HG03025 (cell line): ENCODE results near the gene LILRB2.
"Not testable (repeated sequence)": the region's sequence is repeated elsewhere in the genome, so short reads cannot be mapped to it uniquely, and the experiment has no call there.

ENCODE experiments used
- ATAC-seq: cut with Tn5 transposase; IDR thresholded peaks from one replicate; pipeline ENCODE4 v1.9.1; 2021; ENCODE audit warnings: mild to moderate bottlenecking, moderate library complexity; ENCODE audit not compliant: unreplicated experiment, low FRiP score

LILRB2 gene

DNA sequence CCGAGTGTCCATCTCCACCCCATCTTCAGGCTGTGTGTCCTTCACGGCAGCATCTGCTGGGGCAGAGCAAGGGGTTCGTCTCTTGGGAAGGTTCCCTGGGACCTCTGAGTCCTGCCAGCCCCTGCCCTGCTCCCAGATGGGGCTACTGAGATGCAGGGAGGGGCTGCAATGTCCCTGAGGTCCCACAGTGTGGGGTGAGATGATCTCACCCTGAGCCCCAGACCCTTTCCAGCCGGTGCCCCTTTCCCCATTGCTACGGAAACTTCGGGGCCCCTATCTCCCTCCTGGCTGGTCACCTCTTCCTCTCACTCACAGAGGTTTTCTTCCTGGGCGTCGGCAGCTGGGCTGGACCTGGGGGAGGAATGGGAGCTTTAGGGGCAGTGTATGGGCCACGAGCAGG is 5.0 kb downstream of the LILRB2 start:
- ATAC-seq = no peak

DNA sequence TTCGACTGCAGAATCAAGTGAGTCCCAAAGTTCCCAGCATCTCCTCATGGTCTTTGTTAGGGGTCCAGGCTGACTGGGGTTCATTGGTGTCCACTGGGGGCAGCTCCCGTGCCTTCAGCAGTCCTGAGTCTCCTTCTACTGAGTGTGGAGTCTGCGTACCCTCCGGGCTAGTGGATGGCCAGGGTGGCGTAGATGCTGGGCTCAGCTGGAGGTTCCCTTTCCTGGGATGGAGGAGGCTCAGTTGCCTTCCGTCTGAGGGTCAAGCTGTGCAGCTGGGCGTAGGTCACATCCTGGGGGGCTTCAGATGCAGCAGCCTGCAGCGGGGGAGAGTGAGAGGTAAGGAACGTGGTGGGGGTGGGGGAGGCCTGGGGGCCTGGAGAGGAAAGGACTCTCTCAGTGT is 6.4 kb downstream of the LILRB2 start:
- ATAC-seq = not testable (repeated sequence)

DNA sequence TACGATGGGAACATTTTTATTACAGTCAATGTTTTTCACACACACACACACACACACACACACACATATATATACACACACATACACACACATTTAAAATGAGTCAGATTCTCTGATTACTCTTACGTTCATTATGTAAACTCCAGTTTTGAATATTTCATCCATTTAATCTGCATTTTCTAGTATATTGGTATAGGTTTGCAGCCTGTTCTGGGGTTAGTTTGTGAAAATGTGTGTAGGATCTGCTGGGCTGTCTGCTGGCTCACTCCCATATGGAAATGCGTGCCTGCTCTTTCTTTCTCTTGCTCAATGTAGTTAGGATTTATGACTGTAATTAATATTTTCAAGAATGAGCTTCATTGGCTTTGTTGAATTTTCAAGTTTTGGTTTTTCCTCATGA is 7.1 kb downstream of the LILRB2 start:
- no peak for ATAC-seq

DNA sequence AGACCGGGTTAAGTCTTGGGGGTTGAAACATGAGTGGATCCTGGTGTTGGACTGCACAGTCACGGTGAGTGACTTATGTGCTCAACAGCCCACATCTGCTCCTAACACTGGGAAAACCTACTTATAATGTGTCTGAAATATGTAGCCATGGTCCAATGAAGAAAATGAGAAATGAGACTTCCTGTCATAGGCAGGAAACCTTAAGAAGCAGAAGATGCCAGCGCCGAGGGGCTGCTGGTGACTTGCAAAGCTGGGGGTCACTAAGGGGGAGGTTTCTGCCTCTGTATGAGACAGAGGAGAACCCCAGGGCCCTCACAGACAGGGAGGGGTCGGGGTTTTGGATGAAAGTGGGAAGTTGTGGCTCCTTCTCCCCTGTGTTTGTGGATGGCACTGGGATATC is 8.7 kb downstream of the LILRB2 start:
- not testable (repeated sequence) for ATAC-seq

DNA sequence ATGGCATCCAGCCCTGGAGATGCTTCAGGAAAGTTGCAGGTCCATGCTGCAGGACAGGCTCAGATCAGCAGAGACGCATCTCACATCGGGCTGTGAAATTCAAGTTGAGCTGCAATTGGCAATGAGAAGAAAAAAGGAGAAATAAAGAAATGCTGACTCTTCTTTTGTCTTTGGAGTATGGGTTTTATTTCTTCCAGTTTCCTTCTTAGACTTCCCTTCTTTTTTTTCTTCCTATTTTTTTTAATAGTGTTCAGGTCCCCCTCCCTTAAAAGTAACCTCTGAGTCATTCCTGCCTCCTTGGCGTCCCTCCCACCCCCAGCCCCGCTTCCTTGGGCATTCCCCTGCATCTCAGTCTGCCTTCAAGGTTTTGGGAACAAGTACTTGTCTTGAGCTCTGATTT is 9.3 kb downstream of the LILRB2 start:
- ATAC-seq = not testable (repeated sequence)

DNA sequence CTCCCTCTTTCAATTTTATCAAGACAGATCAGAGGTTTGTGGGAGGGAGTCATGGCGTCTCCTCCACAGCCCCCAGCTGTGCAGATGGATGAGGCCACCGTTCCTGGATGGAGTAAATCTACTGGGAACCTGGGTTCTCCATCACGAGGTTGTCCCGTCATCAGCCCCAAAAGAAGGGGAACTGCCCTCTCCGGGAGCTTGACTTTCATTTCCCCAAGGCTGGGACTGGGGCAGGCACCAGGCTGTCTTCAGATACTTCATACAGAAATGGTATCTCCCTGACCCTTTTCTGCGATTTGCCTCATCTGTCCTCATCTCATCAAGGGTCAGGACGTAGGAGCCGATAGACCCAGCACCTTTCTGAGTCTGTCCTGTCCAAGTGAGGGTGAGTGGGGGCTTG is 9.8 kb downstream of the LILRB2 start:
- ATAC-seq = no peak

DNA sequence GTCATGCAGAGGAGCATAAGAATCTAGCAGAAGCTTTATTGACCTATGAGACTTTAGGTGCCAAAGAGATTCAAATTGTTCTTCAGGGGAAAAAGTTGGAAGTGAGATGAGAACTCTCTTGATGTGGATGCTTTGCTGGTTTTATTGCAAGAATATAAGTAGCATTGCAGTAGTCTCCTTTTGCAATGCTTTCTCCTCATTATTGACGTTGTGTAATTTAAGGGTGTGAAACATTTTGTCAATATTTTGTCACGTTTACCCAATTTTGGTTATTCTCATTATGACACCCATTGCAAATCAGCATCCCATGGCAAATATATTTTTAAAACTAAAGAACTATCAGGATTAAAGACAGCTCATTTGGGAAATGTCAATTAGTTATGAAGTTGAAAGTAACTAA is 12.0 kb downstream of the LILRB2 start:
- no peak for ATAC-seq

DNA sequence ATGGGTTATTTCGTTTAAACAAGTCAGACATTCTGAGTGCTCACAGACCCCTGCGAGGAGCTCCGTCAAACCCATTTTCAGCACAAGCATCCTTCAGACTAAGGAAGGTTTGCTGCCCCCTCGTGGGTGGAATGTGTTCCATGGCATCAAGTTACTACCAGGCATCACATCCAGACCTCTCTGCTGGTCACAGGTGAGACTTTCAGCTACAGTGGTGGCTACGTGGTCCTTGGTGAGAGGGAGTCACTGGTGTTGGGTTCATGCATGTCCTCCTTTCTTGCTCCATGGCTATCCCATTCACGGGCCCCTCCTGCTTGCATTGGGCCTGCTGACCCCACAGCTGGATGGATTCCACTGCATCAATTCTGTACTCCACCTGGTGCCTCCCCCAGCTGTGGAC is 14.8 kb downstream of the LILRB2 start:
- ATAC-seq = no peak

DNA sequence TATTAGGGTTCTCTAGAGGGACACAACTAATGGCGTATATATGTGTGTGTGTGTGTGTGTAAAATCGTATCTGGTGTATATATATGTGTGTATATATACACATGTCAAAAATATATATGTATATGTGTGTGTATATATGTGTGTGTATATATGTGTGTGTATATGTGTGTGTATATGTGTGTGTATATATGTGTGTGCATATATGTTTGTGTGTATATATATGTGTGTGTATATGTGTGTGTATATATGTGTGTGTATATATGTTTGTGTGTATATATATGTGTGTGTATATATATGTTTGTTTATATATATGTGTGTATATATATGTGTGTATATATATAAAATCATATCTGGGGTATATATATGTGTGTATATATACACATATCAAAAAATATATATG is 18.4 kb downstream of the LILRB2 start:
- ATAC-seq = no peak

DNA sequence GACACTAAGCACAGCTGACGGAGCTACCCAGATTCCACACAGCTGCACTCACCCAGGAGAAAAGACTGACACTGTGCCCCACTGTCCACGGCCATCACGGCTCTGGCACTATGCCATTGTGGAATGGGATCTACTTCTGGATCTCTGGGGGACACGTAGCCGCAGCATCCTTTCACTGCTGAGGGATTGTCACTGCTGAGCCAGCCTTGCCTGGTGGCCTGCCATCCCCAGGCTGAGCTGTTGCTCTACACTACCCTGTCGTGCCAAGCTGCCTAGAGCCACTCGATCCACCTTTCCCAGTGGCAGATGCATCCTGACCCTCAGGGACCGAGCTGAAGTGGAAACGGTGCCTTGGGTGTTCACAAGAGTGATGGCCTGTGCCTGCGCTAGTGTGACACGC is 18.8 kb downstream of the LILRB2 start:
- no peak for ATAC-seq

DNA sequence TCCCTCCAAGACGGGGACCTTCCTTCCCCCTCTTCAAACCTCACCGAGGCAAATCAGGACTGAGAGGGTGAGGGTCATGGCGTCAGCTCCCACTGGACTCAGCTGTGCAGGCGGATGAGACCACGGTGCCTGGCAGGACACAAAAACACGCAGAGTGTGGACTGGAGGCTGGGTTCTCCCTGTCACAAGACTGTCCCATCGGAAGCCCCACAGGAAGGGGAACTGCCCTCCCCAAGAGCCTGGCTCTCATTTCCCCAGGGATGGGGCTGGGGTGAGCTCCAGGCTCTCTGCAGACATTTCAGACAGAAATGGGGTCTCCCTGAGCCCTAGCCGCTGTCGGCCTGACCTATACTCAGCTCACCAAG is 23.8 kb downstream of the LILRB2 start, which contains the start of gene LILRB5:
Gene LILRB5 (minus strand): TSS at position 158 of the 365 bp plus-strand sequence. CDS start 80 bp downstream, at position 78.
- ATAC-seq = no peak

DNA sequence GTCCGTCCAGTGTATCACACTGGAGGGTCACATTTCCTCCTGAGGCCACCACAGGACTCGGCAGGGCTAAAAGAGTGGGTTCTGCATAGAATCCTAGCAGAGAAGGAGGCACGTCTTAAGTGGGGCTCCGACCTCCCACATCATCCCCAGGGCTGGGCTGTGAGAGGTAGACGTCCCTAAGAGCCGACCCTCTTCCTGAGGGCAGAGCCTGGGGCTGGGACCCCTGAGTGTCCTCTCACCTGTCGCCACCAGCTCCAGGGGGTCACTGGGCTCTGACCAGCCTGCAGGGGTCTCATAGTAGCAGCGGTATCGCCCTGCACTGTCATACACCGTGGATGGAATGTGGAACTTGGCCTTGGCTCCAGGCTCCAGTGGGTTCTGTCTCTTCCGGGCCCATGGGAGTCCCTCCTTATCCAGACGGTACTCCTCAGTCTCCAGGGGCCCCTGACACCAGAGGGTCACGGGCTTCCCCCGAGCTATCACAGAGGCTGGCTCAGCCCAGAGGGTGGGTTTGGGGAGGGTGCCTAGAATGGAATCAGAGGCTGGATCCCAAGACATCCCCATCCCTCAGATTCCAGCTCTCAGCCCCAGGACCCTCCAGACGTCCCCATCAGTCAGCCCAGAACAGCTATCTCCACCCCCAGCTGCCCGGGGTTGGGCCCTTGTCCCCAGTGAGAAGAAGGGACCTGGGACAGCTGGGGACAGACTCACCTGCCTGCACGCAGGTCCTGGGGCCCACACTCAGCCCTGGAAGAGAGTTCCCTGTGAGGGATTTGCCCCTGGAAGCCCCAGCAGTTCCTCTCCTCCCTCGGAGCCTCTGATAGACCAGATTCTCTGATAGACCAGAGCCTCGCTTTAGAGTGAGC is 24.4 kb downstream of the LILRB2 start:
- no peak for ATAC-seq

DNA sequence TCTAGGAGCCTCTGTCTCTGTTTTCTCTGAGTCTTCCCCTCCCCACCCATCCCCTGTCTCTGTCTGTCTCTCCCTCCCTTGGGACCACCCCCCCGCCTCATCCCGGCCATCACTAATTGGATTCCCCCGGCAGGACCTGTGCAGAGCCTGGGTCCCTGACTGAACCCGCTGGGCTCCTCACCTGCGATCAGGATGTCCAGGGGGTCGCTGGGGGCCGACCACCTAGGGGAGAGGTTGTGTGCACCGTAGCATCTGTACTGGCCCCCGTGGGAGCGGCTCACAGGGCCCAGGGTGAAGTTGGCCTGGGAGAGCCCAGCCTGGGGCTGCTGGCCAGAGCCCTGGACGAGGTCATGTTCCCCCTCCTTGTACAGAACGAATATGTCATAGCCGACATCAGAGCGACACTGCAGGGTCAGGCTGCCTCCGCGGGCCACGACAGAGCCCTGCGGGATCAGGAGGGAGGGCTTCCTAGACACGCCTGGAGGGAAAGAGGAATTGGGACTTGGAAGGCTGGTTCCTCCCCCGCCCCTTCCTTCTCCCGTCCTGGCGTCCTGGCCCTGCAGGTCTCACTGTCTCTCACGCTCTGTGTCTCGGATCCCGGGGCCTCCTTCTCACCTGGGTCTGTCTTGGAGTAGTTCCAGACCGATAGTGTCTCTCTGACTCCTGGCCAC is 25.7 kb downstream of the LILRB2 start:
- no peak for ATAC-seq

DNA sequence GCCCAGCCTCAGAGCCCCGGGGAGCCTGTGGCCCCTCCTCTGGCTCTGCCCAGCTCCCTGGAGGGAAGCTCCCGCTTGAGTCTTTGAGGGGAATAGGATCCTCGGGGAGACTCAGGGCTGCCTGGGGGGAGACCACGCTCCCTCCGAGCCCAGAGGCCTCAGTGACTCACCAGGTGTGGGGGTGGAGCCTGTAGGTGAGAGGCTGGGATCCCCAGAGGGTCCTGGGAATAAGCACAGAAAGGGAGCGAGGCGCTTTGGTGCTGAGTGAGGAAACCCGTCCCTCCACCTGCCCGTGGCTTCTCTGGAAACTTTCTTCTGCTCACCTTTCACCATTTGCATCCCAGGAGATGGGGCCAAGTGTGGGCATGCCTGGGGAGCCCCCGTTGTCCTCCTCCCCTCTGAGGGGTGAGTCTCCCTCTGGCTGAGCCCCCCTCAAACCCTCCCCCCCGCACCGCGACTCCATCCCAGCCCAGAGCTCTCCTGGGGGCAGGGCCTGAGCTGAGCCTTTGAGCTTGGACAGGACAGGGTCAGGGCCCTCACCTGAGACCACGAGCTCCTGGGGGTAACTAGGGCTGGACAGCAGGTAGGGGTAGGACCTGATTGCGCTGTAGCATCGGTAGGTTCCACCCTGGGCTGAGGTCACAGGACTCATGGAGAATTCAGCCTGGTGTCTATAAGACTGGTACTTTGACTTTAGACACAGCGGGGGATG is 26.6 kb downstream of the LILRB2 start:
- no peak for ATAC-seq

DNA sequence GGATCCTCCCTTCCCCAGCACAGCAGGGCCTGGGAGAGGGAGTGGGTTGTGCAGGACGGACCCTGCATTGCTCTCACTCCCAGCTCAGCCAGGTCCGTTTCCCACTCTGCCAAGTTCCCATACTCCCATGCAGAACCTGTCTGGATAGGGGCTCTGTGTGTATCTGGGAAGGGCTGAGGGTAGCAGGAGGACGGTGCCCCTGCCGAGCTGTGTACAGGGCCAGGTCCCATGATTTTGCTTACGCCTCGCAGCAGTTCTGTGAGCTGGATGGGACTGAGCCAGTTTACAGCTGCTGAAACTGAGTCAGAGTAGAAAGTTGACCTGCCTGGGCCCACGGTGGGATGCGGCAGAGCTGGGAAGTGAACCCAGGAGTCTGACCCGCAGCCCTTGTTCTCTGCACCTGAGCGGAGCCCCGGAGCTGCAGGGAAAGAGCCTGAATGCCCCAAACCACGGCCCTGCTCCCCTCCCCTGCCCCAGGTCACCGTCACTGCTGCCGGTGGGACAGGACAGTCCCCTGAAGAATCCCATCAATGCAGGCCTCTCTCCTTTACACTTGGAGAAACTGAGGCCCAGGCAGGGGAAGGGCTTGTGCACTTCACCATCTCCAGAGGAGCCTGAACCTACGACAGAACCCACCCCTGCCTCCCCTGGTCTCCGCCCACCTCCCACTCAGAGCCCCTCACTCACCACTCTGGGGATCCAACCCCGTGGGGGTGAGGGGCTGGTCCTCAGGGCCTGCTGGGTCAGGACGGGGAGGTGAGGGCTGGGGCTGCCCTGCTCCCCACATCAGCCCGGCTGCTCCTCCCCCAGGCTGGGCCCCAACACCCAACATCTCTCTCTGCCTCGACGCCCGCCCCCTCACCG is 27.3 kb downstream of the LILRB2 start:
- no peak for ATAC-seq

DNA sequence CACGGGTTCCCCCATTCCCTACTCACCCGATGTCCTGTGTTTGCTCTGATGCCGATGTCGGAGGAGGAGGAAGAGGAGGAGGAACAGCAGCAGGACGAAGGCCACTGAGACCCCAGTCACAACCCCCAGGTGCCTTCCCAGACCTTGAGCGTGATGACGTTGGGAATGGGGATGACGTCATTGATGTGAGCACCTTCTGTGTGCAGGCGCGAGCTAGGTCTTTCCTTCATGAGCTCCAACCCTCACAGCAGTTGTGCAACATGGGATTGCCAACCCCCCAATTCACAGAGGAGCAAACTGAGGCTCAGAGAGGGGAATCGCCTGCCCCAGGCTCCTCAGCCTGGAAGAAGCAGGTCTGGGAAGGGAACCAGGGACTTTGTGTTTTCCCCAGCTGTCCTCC is 28.1 kb downstream of the LILRB2 start:
- no peak for ATAC-seq

DNA sequence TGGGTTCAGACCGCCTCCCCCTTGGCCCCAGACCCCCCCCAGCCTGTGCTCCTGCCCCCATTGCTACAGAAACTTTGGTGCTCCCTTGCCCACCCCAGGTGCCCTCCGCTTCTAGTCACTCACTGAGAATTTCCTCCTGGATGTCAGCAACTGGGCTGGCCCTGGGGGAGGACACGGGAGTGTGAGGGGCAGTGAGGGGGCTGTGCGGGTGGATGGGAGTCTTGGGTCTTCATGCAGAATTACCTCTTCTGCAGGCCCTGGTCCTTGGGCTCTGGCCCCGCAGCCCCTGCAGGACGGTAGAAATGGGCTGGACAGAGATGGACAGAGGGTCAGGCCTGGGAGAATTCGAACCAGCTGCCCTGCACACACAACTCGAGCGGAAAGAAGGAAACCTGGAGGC is 28.7 kb downstream of the LILRB2 start:
- no peak for ATAC-seq

DNA sequence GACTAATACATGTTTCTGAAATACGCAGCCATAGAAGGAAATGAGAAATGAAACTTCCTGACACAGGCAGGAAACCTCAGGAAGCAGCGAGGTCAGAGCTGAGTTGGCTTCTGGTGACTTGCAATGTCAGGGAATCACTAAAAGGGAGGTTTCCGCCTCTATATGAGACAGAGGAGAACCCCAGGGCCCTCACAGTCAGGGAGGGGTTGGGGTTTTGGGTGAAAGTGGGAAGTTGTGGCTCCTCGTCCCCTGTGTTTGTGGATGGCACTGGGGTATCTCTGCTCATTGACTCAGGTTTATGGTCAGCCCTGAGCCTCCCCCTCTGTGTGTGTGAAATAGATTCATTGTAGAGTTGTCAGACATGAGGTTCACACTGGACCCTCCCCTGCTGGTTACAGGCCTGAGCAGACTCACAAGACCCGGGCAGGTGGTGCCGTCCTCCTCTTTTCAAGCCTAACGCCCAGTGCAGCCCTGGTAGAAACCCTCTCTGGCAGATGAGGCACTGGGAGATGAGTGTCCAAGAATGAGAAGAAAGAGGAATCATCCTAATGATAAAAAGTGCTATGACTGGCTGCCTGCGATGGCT is 32.8 kb downstream of the LILRB2 start:
- no peak for ATAC-seq

DNA sequence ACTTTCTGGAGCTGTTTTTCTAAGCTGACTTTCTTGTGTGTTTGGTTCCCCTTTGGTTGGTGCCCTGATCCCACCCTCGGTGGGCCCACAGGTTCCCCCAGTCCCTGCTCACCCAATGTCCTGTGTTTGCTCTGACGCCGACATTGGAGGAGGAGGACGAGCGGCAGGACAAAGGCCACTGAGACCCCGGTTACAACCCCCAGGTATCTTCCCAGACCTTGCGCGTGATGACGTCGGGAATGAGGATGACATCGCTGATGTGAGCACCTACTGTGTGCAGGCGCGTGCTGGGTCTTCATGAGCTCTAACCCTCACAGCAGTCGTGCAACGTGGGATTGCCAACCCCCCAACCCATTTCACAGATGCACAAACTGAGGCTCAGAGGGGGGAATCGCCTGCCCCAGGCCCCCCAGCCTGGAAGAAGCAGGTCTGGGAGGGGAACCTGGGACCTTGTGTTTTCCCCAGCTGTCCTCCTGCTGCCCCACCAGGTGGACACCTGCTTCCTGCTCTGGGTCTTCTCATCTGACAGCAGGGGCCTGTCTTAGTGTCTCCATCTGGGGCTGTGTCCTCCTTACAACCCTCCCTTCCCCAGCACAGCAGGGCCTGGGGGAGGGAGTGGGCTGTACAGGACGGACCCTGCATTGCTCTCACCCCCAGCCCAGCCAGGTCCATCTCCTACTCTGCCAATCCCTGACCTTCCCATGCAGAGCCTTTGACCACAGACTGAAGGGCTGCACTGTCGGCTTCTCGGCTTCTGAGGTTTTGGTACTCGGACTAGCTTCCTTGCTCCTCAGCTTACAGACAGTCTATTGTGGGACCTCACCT is 33.6 kb downstream of the LILRB2 start:
- ATAC-seq = no peak
